Testis (tissue), 3 donors: ENCODE data around the gene GRM2. TPM values are rescaled to one million over a fixed set of nuclear protein-coding genes. Genes with fewer than 3 reads are reported as not detected.

Source experiments
- DNase-seq: peaks from one replicate; pipeline ENCODE4 v3.0.0-alpha.2; 2019
- H3K27ac ChIP-seq, 2 donors: fragments of 200-600 bp; sonication (generic); one replicate each; pipeline ENCODE4 v1.5.1; 2019
- H3K27me3 ChIP-seq: fragments of 200-600 bp; sonication (generic); one replicate; pipeline ENCODE4 v1.5.1; 2019
- H3K36me3 ChIP-seq: fragments of 200-600 bp; sonication (generic); one replicate; pipeline ENCODE4 v1.5.1; 2017; ENCODE audit warnings: low read depth; ENCODE audit errors: missing control alignments
- H3K4me1 ChIP-seq: fragments of 200-600 bp; sonication (generic); one replicate; pipeline ENCODE4 v1.5.1; 2019
- H3K4me3 ChIP-seq, 2 donors: fragments of 200-600 bp; sonication (generic); one replicate each; pipeline ENCODE4 v1.5.1; 2017 to 2019
- H3K9me3 ChIP-seq: fragments of 200-600 bp; sonication (generic); one replicate; pipeline ENCODE4 v1.5.1; 2017
- CTCF ChIP-seq, 3 experiments: fragments of 450-650 bp in 2 of 3; fragments of 200-600 bp in 1 of 3; sonication (generic) in 1 of 3; IDR thresholded peaks; one replicate each; pipeline ENCODE4 v1.5.1; 2016 to 2019; ENCODE audit warnings: antibody characterized with exemption in 3 of 3, mild to moderate bottlenecking in 2 of 3, moderate library complexity in 1 of 3
- POLR2A ChIP-seq: fragments of 450-650 bp; IDR thresholded peaks from one replicate; pipeline ENCODE4 v1.6.1; 2017; ENCODE audit warnings: antibody characterized with exemption, mild to moderate bottlenecking, moderate library complexity
- WGBS, 2 donors: methylation state at CpG; one replicate each; pipeline ENCODE4 v1.1.5; 2018; 5-methylcytosine and 5-hydroxymethylcytosine counted together
- intact Hi-C: fragments of 100-400 bp; cut with DNase I; formaldehyde crosslinking; loops from one replicate; pipeline ENCODE4 v1.15.1; 2023; ENCODE audit warnings: low total_unique reads
- polyA plus RNA-seq: library from polyadenylated mRNA; stranded (reverse); fragments of 350-450 nt; fragmentation: Illumina TruSeq; extraction: RNeasy Lipid Tissue Mini Kit (QIAGEN cat#74804); gene quantifications from one replicate; pipeline ENCODE4 v1.2.3, GENCODE V29; 2014; ENCODE audit warnings: low read depth, low replicate concordance; ENCODE audit not compliant: insufficient read depth
- total RNA-seq, 2 donors: library from RNA; depleted of rRNA; stranded (reverse); fragments of >200 nt; gene quantifications; one replicate each; pipeline ENCODE4 v1.2.3, GENCODE V29; 2016

GRM2 gene
- total and polyA plus RNA-seq, 3 donors from 2014 or later = 10.7 to 34.7 (median 16.9) TPM

DNA sequence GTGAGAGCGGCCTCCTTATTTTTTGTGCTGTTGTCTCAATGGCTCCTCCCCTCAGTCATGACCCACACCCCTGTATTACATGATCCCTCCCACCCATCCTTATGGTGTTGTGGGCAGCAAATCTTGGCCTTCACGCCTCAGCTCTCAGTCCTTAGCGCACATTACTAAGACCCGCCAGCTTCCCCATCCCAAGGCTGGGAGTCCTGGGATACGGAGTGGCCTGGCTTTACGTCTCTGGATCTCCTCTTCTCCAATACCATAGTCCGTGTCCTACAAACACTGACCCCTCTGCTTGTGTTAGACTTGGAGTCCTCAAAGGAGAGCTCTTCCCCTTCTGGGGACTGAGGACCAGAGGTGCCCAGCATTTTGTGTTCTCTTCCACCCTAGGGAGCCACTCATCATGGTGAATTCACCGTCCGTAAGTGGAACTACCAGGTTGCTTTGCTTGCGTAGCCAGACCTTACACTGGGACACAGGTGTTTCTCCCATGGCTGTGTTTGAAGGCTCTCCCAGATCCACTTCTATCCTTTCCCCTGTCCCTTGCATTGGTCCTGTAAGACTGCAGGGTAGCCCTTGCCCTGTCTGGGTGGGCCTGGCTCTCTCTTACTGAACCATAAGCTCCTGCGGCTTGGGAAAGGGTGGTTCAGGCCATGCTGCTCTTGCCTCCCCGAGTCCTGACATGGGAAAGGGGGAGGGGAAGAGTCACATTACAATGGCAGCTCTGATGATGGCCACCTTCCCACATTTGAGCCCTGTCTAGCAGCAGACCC, 13.6 kb downstream of the GRM2 start:
- Histone ChIP-seq H3K9me3 (no peaks in the 10 kb centered on the region), H3K4me3 (no peak overlapping the region), H3K27ac (no peak overlapping the region), H3K27me3 (no peaks in the 10 kb centered on the region), H3K4me1 (no peaks in the 10 kb centered on the region), H3K36me3 (no peaks in the 10 kb centered on the region)
- intact Hi-C loops = no loop called here
- no peak for DNase-seq
- WGBS, 2 donors = 87 to 91% methylated on average over 10 to 12 of the region's 12 CpGs
- TF ChIP-seq CTCF (IDR thresholded peaks at IDR 0.05) (no peak), POLR2A (no peak)

DNA sequence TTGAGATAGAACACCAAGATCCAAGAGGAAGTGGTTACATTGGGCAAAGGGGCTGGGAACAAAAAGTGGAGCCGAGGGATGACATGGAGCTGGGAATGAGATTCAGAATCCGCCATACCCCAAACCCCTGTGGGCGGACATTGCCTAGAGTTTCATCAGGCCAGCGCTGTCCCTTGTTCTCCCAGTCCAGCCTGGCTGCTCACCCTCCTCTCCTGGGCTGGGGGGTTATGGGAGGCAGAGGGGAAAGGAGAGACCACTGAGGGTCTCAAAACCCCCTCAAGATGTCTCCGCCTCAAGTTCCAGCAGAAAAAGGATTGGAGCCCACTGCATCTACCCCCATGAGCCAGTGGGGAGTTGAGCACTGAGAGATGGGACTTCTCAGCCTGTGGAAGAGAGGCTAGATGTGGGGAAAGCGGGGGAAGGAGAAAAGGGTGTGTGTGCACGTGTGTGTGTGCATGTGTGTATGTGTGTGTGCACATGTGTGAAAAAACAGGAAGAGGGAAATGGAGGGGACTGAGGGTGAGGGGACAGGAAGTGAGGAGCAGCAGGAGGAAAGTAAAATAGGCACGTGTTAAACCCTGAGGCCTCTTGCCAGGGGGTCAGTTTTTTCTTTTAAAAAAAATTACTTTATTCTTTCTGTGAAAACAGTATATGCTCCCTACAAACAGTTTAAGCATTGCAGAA, 14.3 kb downstream of the GRM2 start:
- DNase-seq = no peak
- no peak overlapping the region for H3K27ac ChIP-seq
- H3K27me3 ChIP-seq = no peaks in the 10 kb centered on the region
- H3K4me3 ChIP-seq = no peak overlapping the region
- no peaks in the 10 kb centered on the region for H3K36me3 ChIP-seq
- intact Hi-C loops = no loop called here
- WGBS, 2 donors = 72 to 80% methylated on average over 8 of the region's 8 CpGs
- no peaks in the 10 kb centered on the region for H3K4me1 ChIP-seq
- no peaks in the 10 kb centered on the region for H3K9me3 ChIP-seq
- no peak for TF ChIP-seq POLR2A
- TF ChIP-seq CTCF (IDR thresholded peaks at IDR 0.05) = no peak

GRCh38 chr3:51722362-51722761, 15.5 kb downstream of the GRM2 start:
- Histone ChIP-seq H3K27ac (no peak overlapping the region), H3K36me3 (no peaks in the 10 kb centered on the region), H3K9me3 (no peaks in the 10 kb centered on the region), H3K27me3 (no peaks in the 10 kb centered on the region), H3K4me1 (no peaks in the 10 kb centered on the region), H3K4me3 (no peak overlapping the region)
- DNase-seq = no peak
- 73 to 76% methylated on average over 4 of the region's 4 CpGs for WGBS, 2 donors
- intact Hi-C loops = no loop called here
- no peak for TF ChIP-seq CTCF (IDR thresholded peaks at IDR 0.05)
- no peak for TF ChIP-seq POLR2A

DNA sequence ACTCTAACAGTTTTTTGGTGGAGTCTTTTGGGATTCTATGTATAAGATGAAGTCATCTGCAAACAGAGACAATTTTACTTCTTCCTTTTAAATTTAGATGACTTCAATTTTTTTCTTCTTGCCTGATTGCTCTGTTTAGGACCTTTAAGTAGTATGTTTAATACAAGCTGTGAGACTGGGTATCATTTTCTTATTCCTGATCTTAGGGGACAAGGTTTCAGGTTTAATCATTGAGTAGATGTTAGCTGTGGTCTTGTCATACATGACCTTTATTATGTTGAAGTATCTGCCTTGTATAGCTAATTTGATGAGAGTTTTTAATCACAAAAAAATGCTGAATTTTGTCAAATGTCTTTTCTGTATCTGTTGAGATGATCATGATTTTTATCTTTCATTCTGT, 20.6 kb downstream of the GRM2 start:
- Histone ChIP-seq H3K9me3 (no peaks in the 10 kb centered on the region), H3K4me3 (no peak overlapping the region), H3K27ac (no peak overlapping the region), H3K27me3 (no peaks in the 10 kb centered on the region), H3K4me1 (no peaks in the 10 kb centered on the region), H3K36me3 (no peaks in the 10 kb centered on the region)
- DNase-seq = no peak
- no peak for TF ChIP-seq CTCF (IDR thresholded peaks at IDR 0.05)
- no peak for TF ChIP-seq POLR2A
- intact Hi-C loops = no loop called here
